Activated T-helper 9 cell treated with anti-CD3 and anti-CD28 coated beads, Interleukin-2, amount 50 U/mL, for 16 hours (primary cell): ENCODE results near the gene DIPK1B.
A peak's percentile ranks its signal among the peaks of the same experiment; 100 is the strongest.
"Not testable (repeated sequence)": the region's sequence is repeated elsewhere in the genome, so short reads cannot be mapped to it uniquely, and the experiment has no call there.

Source experiments
- DNase-seq: peaks from one replicate; pipeline ENCODE4 v3.0.0-alpha.2; 2020; ENCODE audit warnings: low read depth

DIPK1B gene

DNA sequence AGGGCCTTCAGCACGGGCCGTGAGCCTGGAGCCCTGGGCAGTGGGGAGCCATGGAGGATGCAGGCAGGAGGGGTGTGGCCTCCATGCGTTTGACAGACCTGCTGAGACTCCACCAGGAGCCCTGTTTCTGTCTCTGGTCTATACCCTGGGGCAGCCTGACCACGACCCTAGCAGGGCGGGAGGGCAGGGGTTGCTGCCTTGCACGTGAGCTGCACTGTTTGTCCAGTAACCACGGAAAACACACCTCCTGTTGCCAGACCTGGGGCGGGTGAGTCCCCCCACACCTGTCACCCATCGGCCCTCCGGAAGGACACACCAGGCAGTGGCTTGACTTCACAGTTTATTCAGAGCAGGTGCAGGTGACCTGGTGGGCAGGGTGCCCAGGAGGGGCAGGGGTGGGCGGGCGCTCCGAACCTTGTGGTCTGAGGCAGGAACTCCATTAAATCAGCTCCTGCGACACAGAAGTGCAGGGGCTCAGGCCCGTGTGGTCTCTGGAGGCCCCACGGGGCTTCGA, 41.7 kb downstream of the DIPK1B start:
- no peak for DNase-seq

DNA sequence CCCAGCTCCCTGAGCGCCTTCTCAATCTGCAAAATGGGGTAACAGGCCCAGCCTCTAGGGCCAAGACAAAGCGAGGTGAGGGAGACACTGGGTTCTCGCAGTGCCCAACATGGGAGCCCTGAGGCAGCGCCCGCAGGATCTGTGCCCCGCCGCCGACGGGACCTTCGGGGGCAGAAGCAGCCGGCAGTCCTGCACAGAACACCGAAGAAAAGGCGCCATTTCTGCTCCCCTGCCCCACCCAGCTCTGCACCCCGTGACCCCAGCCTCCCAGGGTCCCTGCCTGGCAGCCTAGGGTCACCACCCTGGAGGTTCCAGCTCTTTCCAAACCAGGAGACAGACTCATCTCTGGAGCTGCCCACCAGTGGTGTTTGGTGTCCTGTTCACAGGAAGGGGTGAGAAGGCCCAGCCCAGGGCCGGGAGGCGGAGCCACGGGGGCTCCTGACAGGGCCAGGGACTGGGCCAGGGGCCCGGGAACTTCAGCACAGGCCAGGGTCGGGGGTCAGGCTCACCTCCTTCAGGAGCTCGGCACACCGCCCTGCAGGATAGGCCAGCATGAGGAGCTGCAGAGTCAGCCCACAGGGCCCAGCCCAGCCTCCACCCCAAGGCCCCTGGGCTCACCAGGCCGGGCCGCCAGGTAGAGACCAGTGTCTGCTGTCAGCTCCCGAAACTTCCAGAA, 42.4 kb downstream of the DIPK1B start:
- no peak for DNase-seq

DNA sequence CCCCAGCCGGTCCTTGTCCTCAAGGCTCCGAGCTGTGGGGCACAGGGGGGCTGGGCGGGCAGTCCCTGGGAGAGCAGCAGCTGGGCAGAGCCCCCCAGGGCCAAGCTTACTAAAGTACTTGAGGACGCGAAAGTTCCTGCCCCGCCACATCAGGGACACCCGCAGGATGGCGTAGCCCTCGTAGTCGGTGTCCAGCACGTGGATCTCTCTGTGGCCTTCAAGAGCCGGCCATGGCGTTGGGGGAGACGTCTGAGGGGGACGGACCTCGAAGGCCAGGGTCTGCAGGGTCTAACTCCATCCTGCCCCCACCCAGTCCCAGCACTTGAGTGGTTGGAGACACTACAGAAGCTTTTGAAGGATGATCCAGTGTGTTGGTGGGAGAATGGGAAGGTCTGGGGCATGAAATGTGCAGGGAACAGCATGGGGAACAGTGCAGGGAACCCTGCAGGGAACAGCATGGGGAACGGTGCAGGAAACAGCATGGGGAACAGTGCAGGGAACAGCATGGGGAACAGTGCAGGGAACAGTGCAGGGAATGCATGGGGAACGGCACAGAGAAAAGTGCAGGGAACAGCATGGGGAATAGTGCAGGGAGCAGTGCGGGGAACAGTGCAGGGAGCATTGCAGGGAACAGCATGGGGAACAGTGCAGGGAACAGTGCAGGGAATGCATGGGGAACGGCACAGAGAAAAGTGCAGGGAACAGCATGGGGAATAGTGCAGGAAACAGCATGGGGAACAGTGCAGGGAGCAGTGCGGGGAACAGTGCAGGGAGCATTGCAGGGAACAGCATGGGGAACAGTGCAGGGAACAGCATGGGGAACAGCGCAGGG, 43.1 kb downstream of the DIPK1B start:
- DNase-seq, result not testable (repeated sequence)

DNA sequence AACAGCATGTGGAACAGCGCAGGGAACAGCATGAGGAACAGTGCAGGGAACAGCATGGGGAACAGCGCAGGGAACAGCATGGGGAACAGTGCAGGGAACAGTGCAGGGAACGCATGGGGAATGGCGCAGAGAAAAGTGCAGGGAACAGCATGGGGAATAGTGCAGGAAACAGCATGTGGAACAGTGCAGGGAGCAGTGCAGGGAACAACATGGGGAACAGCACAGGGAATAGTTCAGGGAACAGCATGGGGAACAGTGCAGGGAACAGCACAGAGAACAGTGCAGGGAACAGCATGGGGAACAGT, 43.7 kb downstream of the DIPK1B start:
- no peak for DNase-seq

DNA sequence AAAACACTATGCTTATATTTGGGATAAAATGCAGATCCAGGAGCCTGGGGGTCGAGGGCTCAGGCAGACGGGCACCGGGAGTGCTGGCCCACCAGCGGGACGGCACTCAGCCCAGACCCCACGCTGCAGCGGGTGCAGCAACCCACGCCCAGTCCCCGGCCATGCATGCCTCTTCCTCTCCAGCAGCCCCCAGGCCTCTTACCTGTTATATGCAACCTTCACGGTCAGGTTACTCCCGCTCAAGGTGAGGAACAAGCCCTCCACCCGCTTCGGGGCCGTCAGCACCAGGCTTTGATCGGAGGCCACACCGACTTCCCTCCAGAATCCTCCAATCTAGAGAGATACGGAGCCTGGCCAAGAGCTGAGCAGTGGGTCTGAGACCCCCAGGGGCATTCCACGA, 44.5 kb downstream of the DIPK1B start:
- DNase-seq, result no peak

DNA sequence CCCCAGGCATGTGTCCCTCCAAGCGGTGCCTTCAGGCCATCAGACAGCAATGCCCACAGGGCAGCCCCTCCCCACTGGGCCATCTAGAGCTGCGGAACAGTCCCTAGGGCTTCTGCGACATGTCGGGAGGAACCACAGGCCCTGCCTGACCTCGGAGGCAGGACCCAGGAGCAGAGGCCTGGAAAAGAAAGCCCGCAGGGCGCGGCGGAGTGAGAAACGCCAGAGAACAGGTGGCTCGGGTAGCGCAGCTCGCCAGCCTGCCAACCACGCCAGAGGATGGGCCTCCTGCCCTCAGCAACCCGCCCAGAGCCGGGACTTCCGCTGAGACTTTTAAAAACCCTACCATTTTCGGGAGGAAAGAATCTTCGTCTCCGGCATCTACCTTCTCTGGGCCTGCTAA, 45.0 kb downstream of the DIPK1B start:
- no peak for DNase-seq

DNA sequence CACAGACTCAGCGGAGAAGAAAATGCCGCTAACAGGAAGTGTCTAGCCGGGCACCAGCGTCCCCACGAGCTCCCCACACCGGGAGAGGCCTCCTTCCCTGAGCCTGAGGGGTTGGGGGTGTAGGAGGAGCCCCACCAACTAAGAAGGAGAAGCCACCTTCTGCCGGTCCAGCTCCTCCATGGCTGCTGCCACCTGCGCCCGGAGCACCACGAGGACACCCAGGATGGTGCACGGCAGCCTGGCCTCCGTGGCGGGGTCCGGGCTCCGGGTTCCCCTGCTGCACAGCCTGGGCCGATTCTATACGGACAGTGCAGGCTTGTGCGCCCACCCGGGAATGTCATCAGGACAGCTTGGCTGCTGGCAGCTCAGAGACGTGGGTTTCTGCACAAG, 45.4 kb downstream of the DIPK1B start:
- DNase-seq, result no peak

DNA sequence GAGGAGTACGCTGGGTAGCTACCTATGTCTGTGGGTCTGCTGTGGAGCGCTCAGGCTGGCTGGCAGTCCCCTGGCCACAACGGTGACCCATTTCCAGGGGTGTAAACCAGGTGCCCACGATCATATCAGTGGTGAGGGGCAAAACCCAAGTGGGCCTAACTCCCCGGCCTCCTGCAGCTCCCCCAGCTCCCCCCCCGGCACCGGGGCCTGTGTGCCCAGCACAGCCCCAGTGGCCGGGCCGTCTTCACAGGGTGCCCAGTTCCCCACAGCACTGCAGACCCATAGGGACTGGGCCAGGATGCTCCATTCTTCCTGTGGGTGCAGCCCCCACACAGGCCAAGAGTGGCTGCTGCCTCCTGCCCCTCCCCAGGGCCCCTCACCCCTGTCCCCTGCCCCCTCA, 46.6 kb downstream of the DIPK1B start:
- no peak for DNase-seq

DNA sequence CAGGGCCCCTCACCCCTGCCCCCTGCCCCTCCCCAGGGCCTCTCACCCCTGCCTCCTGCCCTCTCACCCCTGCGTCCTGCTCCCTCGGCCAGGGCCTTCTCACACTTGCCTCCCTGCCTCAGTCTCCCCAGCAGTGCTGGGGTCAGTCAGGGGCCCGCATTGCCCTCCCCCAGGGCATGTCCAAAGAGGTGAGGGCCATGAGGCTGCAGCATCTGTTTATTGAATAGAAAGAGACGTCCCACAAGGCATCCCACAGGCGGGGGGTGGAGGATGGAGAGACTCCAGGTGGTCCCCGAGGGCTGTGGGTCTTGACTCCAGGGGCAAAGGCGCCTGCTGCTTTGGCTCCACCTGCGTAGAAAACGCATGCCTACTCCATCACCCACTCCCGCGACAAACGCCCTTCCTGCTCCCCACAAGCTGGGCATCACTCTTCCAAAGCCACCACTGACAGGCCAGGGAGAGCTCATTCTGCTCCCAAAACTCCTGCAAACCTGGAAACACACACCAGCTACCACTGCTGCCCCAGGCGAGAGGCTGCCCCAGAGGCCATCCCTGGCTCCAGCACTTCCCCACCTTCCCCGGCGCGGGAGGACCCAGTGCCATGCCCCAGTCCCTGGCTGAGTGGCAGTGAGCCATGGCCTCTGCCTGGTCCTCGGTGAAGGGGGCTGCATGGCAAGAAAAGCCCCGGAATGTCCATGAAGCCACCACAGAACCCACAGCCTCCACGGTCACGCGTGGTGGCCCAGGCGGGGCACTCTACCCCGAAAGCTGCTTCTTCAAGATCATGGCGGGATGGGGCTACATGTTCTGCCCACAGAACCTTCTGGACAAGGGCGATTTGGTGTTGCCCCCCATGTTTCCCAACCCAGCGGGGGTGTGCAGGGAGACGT, 47.3 kb downstream of the DIPK1B start:
- no peak for DNase-seq

DNA sequence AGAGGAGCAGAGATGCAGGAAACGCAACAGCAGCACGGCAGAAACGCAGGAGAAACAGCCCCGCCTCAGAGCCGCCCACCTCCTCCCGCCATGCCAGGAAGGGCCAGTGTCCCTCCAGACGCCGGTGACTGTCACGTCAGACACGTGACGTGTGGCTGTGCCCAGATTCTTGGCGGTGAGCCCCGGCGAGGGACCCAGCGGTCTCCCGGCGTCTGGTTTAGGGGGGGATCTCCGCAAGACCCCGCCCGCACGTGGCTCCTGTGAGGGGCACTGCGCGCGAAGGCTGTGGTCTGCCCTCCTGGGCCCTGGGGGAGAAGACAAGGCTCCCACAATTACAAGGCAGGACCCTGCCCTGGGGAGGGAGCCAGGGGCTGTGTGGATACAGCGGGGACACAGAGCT, 48.1 kb downstream of the DIPK1B start:
- DNase-seq, result no peak

DNA sequence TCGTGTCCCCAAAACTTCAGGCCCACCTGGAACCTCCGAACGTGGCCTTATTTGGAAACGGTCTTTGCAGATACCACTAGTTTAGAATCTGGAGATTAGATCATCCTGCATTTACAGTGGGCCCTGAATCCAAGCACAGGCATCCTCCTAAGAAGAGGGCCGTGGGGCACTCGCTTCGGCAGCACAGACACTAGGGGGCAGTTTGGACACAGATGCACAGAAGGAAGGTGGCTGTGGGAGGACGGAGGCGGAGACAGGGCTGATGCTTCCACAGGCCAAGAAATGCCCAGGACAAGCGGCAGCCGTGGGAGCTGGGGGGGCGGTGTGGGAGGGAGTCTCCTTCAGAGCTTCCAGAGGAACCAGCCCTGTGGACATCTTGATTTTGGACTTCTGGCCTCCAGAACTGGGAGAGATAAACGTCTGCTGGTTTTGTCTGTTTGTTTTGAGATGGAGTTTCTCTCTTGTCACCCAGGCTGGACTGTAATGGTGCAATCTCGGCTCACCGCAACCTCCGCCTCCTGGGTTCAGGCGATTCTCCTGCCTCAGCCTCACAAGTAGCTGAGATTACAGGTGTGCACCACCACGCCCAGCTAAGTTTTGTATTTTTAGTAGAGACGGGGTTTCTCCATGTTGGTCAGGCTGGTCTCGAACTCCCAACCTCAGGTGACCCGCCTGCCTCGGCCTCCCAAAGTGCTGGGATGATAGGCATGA, 48.6 kb downstream of the DIPK1B start:
- not testable (repeated sequence) for DNase-seq

DNA sequence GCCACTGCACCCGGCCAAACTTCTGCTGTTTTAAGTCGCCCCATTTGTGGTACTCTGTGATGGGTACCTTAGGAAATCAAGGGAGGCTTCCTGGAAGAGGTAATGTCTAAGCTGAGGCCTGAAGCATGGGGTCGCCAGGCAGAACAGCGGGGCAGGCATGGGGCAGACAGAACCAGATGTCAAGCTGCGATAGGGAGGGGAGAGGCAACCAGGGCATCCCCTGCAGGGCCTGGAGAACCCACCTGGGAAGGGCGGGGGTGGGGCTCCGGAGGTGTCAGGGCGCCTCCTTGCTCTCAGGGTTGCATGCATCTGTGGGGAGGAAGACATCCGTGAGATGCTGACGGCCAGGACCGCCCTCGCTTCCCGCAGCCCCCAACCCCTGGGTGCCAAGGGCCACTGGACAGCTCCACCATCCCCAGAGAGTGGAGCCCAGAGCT, 49.2 kb downstream of the DIPK1B start:
- no peak for DNase-seq

DNA sequence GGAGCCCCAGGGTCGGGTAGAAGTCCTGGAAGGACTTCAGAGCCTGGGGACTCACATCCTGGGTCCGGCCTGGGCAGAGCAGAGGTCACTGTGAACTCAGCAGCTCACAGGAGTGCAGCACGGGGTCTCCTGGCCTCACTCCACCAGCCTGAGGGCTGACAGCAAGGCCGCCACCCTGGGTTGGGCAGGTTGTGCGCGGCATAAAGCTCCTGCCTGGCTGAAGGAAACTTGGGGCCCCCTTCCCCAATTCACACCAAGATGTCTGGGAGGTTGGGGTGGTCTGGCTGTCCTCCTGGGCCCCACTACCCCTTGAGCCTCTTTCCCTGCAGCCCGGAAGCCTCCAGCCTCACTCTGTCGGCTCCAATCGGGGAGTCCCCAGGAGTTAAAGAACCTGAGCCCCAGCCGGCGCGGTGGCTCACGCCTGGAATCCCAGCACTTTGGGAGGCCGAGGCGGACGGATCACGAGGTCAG, 49.9 kb downstream of the DIPK1B start:
- no peak for DNase-seq

DNA sequence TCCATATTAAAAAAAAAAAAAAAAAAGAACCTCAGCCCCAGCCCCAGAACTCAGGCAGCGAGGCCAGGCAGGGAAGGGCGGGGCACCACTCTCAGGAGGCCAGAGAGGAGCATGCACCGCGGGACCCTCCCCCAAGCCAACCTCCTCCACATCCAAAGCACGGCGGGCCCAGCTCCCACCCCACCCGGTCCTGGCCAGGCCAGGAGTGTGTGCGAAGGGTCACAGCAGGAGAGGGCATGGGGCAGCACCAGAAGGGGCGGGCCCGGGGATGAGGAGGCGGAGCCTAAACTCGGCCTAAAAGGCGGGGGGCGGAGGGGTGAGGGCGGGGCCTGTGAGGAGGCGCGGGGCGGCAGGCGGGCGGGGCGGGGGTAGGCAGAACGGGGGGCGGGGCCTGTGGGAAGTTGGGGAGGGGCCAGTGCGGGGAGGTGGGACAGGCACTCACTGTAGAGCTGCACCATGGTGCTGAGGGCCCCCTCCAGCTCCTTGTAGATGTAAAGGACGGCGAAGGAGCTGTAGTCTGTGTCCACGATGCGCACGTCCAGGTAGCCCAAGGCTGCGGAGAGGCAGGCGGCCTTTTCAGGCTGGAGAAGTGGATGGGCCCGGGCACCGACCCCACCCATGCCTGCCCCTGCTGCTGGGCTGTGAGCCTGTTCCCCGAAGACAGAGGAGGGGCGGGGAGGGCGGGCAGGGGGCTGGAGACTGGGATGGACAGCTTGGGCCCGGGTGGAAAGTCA, 50.7 kb downstream of the DIPK1B start:
- DNase-seq, result no peak

DNA sequence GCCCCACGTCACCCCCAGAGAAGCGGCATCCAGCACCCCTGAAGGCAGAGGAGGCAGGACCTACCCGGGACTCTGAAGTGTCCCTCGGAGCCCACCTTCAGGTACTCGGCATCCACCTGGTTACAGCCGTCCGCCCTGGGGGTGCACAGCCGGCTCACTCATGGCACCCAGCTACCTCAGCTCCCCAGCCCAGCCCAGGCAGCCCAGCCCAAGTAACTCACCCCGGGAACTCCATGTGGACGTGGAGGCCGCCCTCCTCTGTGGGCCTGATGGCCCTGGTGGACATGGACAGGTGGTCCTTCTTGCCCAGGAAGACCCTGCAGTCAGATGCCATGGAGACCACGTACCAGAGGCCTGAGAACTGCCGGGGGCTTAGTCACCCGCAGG, 51.3 kb downstream of the DIPK1B start:
- DNase-seq, result no peak

DNA sequence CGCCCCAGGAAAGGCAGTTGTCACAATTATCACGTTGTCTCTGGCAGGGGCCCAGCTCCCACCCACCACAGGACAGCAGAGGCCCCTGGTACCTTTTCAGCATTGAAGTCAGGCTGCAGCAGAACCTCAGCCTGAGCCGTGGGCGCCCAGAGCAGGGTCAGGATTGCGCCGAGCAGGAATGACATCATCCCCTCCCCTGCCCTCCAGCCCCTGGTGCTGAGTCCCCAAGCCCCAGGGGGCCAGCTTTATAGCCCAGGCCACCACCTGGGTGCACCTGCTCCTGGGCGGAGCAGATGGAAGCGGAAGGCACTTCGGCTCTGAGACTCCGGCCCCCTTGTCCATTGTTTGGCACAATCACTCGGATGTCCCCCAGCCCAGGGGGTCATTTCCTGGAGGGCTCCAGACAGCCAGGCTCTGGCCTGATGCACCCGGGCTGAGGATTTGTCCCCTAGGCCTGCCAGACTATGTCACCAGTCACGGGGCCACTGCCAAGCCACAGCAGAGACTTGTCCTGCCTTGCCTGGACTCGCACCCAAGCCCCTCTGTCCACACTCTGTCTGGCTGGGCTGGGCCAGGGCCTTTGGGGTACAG, 52.0 kb downstream of the DIPK1B start, which contains the start of gene LCN15:
LCN15 (minus strand) TSS at position 218 of the 591 bp plus-strand sequence; CDS start at position 188, 30 bp downstream.
- DNase-seq, result no peak

DNA sequence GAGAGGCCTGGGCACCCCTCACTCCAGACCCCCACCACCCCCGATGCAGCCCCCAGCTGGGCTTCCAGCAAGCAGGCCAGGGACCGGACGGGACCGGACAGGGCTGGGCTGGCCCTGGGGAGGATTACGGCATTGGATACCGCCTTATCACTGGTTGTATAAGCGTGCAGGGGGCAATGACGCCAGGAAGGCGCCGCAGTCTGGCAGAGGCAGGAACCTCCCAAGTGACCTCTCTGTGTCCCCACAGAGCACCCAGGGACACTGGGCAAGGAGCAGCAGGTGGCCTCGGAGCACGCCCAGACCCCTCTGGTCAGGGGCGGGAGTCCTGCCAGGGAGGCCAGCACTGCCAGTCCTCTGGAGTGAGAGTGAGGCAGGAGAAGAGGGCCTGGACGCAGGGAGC, 52.7 kb downstream of the DIPK1B start:
- no peak for DNase-seq

DNA sequence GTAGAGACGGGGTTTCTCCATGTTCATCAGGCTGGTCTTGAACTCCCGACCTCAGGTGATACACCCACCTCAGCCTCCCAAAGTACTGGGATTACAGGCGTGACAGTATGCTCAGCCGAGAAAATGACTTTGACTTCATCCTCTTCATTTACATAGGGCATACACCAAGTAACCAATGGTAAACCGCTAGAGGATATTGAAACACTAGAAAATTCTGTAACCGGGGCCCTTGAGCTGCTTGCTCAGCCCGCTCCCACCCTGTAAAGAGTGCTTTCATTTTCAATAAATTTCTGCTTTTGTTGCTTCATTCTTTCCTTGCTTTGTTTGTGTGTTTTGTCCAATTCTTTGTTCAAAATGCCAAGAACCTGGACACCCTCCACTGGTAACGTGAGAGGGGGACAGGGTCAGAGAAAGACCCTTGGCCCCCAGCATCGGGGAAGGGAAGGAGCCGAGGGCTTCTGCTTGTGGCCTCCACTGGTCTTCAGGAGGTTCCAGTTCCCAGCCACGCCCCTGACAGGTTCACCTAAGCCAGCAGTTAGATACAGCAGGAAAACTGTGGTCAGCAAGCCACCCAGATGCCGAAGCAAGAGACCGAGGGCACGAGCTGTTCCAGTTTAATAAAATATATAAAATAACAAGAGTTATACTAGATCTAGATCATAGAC, 53.5 kb downstream of the DIPK1B start:
- DNase-seq, result not testable (repeated sequence)

DNA sequence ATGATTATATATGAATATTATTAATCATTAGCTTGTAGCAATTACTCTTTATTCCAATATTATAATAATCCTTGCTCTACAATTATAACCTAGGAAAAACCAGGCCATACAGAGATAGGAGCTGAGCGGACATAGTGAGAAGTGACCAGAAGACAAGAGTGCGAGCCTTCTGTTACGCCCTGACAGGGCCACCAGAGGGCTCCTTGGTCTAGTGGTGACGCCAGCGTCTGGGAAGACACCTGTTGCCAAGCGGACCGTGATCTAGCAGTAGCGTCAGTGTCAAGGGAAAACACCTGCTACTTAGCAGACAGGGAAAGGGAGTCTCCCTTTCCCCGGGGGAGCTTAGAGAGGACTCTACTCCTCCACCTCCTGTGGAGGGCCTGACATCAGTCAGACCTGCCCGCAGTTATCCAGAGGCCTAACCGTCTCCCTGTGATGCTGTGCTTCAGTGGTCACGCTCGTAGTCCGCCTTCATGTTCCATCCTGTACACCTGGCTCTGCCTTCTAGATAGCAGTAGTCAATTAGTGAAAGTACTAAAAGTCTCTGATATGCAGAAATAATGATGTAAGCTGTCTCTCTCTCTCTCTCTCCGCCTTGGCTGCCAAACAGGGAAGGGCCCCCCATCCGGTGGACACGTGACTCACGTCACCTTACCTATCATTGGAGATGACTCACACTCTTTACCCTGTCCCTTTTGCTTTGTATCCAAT, 54.2 kb downstream of the DIPK1B start:
- peak; percentile 29 for DNase-seq
